ENCODE results near the gene FSTL4. TPM values are rescaled to one million over a fixed set of nuclear protein-coding genes. Genes with fewer than 3 reads are reported as not detected.

FSTL4 gene
- total and polyA plus RNA-seq, 12 donors, result 0.01 to 0.42 (median 0.38) TPM; not detected in 6

DNA sequence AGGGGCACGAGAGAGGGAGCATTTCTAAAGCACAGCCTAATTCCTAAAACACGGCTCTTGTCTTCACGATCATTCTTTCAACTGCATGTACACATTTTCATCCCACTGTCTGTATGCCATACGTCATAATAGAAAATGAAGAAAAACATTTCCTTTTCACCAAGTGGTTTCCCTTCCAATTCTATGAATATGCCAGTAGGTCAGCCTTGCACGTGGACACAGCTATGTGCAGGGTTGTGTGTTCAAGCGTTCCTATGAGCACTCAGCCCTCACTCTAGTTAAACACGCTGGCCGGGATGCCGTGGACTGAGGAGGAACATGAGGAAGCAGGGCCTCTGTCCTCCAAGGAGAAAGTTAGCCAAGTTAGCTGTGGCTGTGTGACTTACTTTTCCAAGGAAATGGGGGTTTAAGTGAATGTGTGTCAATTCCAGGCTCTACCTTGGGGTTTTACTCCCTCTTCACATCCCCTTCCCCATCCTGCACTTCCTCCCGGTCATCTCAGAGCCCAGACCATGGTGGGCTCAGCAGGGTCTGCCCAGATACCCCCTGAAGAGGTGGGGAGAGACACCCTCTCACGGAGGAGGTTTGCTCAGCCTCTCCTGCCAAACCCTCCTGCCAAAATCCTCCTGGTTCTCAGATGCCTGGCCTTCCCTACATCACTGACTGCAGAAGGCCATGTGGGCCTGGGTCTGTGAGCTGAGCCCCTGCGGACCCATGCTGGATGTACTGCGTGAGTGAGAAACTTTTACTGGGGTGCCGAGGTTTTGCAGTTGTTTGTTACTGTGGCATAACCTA is 230.6 kb downstream of the FSTL4 start:
- Histone ChIP-seq H3K27ac (no peak overlapping the region), H3K4me3 (no peak overlapping the region), H3K36me3 (no peaks in the 10 kb centered on the region), H3K4me1 (no peaks in the 10 kb centered on the region), H3K27me3 (peaks cover 0 to 44% (median 11%) of the 10 kb centered on the region in 7 donors), H3K9me3 (peaks cover 0 to 22% (median 12%) of the 10 kb centered on the region in 11 donors)
- intact Hi-C loops (cut with DNase I), result no loop called here
- WGBS, 2 donors, result 78 to 86% methylated on average over 14 of the region's 14 CpGs
- TF ChIP-seq, protein P1, sequence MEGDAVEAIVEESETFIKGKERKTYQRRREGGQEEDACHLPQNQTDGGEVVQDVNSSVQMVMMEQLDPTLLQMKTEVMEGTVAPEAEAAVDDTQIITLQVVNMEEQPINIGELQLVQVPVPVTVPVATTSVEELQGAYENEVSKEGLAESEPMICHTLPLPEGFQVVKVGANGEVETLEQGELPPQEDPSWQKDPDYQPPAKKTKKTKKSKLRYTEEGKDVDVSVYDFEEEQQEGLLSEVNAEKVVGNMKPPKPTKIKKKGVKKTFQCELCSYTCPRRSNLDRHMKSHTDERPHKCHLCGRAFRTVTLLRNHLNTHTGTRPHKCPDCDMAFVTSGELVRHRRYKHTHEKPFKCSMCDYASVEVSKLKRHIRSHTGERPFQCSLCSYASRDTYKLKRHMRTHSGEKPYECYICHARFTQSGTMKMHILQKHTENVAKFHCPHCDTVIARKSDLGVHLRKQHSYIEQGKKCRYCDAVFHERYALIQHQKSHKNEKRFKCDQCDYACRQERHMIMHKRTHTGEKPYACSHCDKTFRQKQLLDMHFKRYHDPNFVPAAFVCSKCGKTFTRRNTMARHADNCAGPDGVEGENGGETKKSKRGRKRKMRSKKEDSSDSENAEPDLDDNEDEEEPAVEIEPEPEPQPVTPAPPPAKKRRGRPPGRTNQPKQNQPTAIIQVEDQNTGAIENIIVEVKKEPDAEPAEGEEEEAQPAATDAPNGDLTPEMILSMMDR (IDR thresholded peaks at IDR 0.05), result no peak
- ATAC-seq (no peak), DNase-seq (no peak)

DNA sequence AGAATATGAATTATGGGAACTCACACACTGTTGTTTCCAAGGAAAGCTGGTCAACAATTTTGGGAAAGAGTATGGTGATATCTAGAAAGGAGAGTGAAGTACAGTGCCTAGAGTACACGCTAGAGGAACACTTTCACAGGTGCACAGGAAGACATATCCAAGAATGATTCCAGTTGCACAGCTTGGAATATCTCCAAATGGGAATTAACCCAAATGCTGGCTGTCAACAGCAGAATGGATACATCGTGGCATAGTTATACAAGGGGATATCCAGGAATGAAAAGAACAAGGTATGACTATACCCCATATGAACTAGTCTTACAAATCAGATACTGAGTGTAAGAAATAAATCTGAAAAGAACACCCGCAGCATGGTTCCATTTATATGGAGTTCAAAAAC is 231.3 kb downstream of the FSTL4 start:
- no peak overlapping the region for H3K4me3 ChIP-seq

DNA sequence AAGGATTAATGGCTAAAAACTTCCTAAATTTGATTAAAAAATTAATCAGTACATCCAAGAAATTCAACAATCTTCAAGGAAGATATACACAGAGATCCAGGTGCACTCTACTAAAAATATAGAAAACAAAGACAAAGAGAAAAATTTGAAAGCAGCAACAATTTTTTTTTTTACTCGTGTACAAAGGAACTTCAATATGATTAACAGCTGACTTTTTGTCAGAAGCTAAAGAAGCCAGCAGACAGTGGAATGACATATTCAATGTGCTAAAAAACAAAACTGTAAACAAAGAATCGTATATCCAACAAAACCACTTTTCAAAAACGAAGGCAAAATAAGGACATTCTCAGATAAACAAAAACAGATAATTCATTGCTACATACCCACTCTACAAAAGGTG is 234.6 kb downstream of the FSTL4 start:
- TF ChIP-seq, protein P1 (IDR thresholded peaks at IDR 0.05), result no peak
- WGBS, 2 donors, result 71 to 72% methylated on average over 3 of the region's 3 CpGs
- no peak for ATAC-seq

More for the DNA sequence above, 231.3 kb downstream of the FSTL4 start:
- ATAC-seq, result no peak
- TF ChIP-seq, protein P1 (IDR thresholded peaks at IDR 0.05), result no peak
- no peaks in the 10 kb centered on the region for H3K36me3 ChIP-seq
- H3K27ac ChIP-seq, result no peak overlapping the region
- H3K27me3 ChIP-seq, result peaks cover 0 to 40% (median 11%) of the 10 kb centered on the region in 7 donors
- peaks cover 0 to 28% (median 12%) of the 10 kb centered on the region in 11 donors for H3K9me3 ChIP-seq
- 54 to 62% methylated on average over 3 of the region's 3 CpGs for WGBS, 2 donors
- intact Hi-C loops (cut with DNase I), result no loop called here
- DNase-seq, result no peak
- no peaks in the 10 kb centered on the region for H3K4me1 ChIP-seq

GRCh38 chr5:133376986-133377385 is 235.4 kb downstream of the FSTL4 start:
- H3K27me3 ChIP-seq, result peaks cover 0 to 13% (median 0%) of the 10 kb centered on the region in 7 donors
- no peaks in the 10 kb centered on the region for H3K36me3 ChIP-seq
- intact Hi-C loops (cut with DNase I), result no loop called here
- H3K4me1 ChIP-seq, result no peaks in the 10 kb centered on the region
- TF ChIP-seq, protein P1 (IDR thresholded peaks at IDR 0.05), result no peak
- ATAC-seq (no peak), DNase-seq (no peak)
- H3K9me3 ChIP-seq, result peaks cover 0 to 28% (median 12%) of the 10 kb centered on the region in 11 donors
- 74 to 84% methylated on average over 1 of the region's 1 CpG for WGBS, 2 donors
- no peak overlapping the region for H3K4me3 ChIP-seq
- H3K27ac ChIP-seq, result no peak overlapping the region

More for the DNA sequence above, 234.6 kb downstream of the FSTL4 start:
- DNase-seq, result no peak
- no peaks in the 10 kb centered on the region for H3K36me3 ChIP-seq
- intact Hi-C loops (cut with DNase I), result no loop called here
- H3K4me3 ChIP-seq, result no peak overlapping the region
- no peaks in the 10 kb centered on the region for H3K4me1 ChIP-seq
- no peak overlapping the region for H3K27ac ChIP-seq
- H3K27me3 ChIP-seq, result peaks cover 0 to 17% (median 0%) of the 10 kb centered on the region in 7 donors
- H3K9me3 ChIP-seq, result peaks cover 0 to 28% (median 12%) of the 10 kb centered on the region in 11 donors

Data from heart right ventricle (tissue), 16 donors.